GM19023 (cell line): Measurements from ENCODE around the gene ETV2.
"Not testable (repeated sequence)": the region's sequence is repeated elsewhere in the genome, so short reads cannot be mapped to it uniquely, and the experiment has no call there.

Experiments
- ATAC-seq: cut with Tn5 transposase; IDR thresholded peaks from one replicate; pipeline ENCODE4 v1.9.1; 2021; ENCODE audit warnings: mild to moderate bottlenecking, moderate library complexity; ENCODE audit not compliant: unreplicated experiment

ETV2 gene

GRCh38 chr19:35655600-35655999, 14.1 kb downstream of the ETV2 start:
- no peak for ATAC-seq

- no peak for ATAC-seq
These were observed 15.2 kb downstream of the ETV2 start for GRCh38 chr19:35656700-35657099.

GRCh38 chr19:35657904-35658700, 16.6 kb downstream of the ETV2 start:
- no peak for ATAC-seq

DNA sequence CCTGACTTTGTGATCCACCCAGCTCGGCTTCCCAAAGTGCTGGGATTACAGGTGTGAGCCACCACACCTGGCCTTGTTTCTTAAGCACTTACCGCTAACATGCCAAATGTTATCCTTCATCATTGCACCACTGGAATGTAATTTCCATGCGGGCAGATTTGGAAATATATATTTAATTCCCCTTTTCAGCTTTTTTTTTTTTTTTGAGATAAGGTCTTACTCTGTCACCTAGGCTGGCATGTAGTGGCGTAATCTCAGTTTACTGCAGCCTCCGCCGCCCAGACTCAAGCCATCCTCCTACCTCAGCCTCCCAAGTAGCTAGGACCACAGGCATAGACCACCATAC, 20.4 kb downstream of the ETV2 start:
- no peak for ATAC-seq

- no peak for ATAC-seq
These were observed 22.4 kb downstream of the ETV2 start for GRCh38 chr19:35663981-35664380.

DNA sequence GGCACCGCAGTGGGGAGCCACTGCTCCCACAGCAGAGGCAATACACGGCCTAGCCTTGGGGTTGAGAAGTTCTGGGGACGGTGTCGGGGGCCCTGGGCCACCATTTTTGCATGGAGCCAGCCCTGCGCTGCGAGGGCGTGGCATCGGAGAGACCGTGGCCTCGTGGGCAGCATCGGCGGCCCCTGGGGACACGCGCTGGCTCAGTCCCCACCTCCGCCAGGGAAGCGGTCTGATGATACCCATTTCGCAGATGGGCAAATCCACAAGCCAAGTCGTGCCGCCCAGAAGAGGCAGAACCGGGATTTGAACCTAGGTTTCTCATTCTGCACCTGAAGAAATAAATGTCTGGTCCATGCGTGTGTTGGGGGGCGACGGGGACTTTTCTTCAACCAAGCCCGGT, 23.6 kb downstream of the ETV2 start:
- ATAC-seq: no peak

GRCh38 chr19:35665604-35666003, 24.1 kb downstream of the ETV2 start:
- ATAC-seq: no peak

- ATAC-seq: no peak
These were observed 24.8 kb downstream of the ETV2 start, which contains the start of gene UPK1A for GRCh38 chr19:35666251-35666913. TSS of gene UPK1A (plus strand) at chr19:35666517. CDS start at chr19:35666813, 296 bp downstream.

- no peak for ATAC-seq
These were observed 28.0 kb downstream of the ETV2 start for GRCh38 chr19:35669566-35669965.

DNA sequence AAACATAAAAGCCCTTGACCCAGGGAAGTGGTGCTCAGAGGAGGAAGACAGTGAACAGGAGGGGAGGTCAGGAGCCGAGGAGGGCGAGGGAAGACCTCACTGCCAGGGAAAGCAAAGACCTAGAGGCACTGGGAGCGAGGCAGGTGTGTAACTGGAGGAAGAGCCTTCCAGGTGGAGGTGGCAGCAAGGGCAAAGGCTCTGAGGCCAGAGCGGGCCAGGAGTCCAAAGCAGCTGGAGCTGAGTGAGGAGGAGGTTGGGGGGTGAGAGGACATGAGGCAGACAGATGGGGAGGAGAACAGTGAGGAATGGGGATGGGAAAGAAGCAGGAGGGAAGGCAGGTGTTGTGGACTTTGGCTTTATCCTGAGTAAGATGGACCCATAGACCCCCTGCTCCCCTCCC, 28.4 kb downstream of the ETV2 start:
- no peak for ATAC-seq

GRCh38 chr19:35670686-35671085, 29.1 kb downstream of the ETV2 start:
- no peak for ATAC-seq

DNA sequence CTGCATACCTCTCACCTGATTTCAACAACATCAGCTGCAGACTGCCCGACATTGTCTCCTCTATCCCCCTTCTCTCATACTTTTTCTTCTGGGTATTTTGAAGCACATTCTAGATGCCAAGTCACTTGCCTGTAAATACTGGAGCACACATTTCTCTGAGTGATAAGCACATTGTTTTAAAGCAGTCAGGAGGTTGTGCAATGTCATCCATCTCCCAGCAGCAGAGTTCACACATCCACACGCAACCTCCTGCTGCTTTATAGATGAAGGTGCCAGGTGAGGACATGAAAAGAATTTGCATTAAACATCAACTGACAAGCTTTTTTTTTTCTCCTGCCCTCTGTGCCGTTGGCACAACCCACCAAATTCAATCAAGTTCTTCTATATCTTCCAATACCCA, 30.3 kb downstream of the ETV2 start:
- ATAC-seq: no peak

DNA sequence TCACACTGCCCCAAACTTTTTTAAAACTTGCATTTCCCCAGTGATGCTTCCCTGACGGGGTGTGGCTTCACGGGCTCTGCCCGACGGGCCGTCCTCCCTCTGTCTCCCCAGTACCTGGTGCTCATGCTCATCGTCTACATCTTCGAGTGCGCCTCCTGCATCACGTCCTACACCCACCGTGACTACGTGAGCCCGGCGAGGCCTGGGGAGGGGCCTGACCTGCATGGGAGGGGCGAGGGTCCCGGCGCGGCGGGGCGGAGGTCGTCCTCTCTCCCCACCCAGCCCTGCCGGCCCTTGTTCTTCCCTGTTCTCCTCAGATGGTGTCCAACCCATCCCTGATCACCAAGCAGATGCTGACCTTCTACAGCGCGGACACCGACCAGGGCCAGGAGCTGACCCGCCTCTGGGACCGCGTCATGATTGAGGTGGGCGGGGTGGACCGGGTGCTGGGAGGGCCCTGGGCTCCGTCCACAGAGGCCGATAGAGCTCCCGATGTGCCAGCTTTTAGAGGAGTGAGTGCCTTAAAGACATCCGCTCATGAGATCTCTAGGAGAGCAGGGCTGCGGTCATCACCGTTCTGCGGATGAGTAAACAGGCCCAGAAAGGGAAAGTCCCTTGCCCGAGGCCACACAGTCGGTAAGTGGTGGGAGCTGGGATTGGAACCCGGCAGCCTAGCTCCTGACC, 31.7 kb downstream of the ETV2 start:
- ATAC-seq: no peak

- no peak for ATAC-seq
These were observed 34.1 kb downstream of the ETV2 start for GRCh38 chr19:35675589-35676140.

DNA sequence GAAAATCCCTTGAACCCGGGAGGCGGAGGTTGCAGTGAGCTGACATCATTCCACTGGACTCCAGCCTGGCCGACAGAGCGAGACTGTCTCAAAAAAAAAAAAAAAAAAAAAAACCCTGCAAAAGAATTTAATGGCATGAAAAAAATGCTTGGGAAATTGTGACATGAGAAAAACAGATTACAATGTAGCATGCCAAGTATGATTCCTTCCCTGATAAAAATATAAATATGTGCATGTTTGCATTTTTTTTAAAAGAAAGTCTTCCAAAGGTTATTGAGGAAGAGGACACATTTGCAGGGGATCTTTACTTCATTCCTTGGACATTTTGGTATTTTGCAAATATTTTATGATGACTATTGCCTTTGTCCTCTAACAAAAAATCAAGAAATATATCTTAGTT, 48.3 kb downstream of the ETV2 start:
- ATAC-seq: no peak

- not testable (repeated sequence) for ATAC-seq
These were observed 49.6 kb downstream of the ETV2 start for GRCh38 chr19:35691106-35691505.

DNA sequence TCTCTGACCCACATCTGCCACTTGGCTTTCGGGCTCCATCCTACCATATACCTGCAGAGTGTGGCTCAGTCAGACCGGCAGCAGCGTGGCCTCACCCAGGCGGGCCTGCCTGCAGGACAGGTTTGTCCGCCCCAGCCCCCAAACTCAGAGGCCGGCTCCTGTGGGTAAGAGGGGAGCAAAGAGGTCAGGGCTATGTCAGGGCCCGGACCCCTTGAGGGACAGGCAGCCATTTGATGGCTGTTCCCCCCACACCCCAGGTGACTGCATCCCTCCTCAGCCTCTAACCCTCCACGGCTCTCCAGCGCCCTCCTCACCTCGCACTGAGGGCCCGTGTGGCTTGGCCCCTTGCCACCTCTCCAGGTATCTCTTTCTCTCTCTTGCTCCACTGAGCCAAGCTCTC, 50.5 kb downstream of the ETV2 start:
- ATAC-seq: no peak

- ATAC-seq: no peak
These were observed 51.9 kb downstream of the ETV2 start for GRCh38 chr19:35693422-35693821.

GRCh38 chr19:35693835-35694599, 52.5 kb downstream of the ETV2 start:
- ATAC-seq: no peak
